Measurements from ENCODE around the gene PPIL6.

Gene PPIL6

DNA sequence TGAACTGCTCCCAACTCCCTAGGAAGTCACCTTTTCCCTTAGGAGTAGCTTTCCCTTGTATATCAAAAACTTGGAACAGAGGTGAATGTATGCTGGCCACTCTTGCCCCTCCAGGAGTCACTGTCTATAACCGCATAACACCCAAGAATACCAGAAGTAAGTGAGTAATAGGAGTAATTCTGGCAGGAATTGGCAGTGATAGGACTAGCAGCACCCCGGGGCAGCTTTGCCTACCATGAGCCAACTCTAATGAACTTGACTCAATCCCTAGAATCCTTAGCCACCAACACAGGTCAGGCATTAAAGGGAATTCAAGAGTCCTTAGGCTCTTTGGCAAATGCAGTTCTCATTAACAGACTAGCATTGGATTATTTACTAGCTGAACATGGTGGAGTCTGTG lies 29.4 kb downstream of the PPIL6 start:
- ATAC-seq = no peak
- TF ChIP-seq PPARA (CRISPR knock-in tag; IDR thresholded peaks at IDR 0.05; ENCODE audit: borderline replicate concordance) (no peak), ZNF8 (CRISPR knock-in tag; IDR thresholded peaks at IDR 0.05) (no peak), BACH2 (CRISPR knock-in tag; IDR thresholded peaks at IDR 0.05; ENCODE audit: borderline replicate concordance) (no peak), ARNTL (CRISPR knock-in tag; IDR thresholded peaks at IDR 0.05; ENCODE audit: borderline replicate concordance, low read depth) (no peak), GLIS3 (CRISPR knock-in tag; IDR thresholded peaks at IDR 0.05) (no peak), ZNF70 (CRISPR knock-in tag; IDR thresholded peaks at IDR 0.05) (no peak), ZFP3 (CRISPR knock-in tag; IDR thresholded peaks at IDR 0.05) (no peak), ZC3H10 (CRISPR knock-in tag; IDR thresholded peaks at IDR 0.05) (no peak), ZNF565 (CRISPR knock-in tag; conservative IDR thresholded peaks at IDR 0.05; ENCODE audit: low read depth) (no peak), RARB (CRISPR knock-in tag; IDR thresholded peaks at IDR 0.05) (no peak), CSDC2 (CRISPR knock-in tag; IDR thresholded peaks at IDR 0.05) (no peak), SNAI2 (CRISPR knock-in tag; IDR thresholded peaks at IDR 0.05) (no peak), TOX (CRISPR knock-in tag; IDR thresholded peaks at IDR 0.05; ENCODE audit: borderline replicate concordance) (no peak), TCF4 (CRISPR knock-in tag; IDR thresholded peaks at IDR 0.05; ENCODE audit: borderline replicate concordance) (no peak), ESRRG (CRISPR knock-in tag; IDR thresholded peaks at IDR 0.05) (no peak)
- TF ChIP-seq, protein P1, sequence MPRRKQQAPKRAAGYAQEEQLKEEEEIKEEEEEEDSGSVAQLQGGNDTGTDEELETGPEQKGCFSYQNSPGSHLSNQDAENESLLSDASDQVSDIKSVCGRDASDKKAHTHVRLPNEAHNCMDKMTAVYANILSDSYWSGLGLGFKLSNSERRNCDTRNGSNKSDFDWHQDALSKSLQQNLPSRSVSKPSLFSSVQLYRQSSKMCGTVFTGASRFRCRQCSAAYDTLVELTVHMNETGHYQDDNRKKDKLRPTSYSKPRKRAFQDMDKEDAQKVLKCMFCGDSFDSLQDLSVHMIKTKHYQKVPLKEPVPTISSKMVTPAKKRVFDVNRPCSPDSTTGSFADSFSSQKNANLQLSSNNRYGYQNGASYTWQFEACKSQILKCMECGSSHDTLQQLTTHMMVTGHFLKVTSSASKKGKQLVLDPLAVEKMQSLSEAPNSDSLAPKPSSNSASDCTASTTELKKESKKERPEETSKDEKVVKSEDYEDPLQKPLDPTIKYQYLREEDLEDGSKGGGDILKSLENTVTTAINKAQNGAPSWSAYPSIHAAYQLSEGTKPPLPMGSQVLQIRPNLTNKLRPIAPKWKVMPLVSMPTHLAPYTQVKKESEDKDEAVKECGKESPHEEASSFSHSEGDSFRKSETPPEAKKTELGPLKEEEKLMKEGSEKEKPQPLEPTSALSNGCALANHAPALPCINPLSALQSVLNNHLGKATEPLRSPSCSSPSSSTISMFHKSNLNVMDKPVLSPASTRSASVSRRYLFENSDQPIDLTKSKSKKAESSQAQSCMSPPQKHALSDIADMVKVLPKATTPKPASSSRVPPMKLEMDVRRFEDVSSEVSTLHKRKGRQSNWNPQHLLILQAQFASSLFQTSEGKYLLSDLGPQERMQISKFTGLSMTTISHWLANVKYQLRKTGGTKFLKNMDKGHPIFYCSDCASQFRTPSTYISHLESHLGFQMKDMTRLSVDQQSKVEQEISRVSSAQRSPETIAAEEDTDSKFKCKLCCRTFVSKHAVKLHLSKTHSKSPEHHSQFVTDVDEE (CRISPR knock-in tag; IDR thresholded peaks at IDR 0.05) = no peak
- TF ChIP-seq, protein P2, sequence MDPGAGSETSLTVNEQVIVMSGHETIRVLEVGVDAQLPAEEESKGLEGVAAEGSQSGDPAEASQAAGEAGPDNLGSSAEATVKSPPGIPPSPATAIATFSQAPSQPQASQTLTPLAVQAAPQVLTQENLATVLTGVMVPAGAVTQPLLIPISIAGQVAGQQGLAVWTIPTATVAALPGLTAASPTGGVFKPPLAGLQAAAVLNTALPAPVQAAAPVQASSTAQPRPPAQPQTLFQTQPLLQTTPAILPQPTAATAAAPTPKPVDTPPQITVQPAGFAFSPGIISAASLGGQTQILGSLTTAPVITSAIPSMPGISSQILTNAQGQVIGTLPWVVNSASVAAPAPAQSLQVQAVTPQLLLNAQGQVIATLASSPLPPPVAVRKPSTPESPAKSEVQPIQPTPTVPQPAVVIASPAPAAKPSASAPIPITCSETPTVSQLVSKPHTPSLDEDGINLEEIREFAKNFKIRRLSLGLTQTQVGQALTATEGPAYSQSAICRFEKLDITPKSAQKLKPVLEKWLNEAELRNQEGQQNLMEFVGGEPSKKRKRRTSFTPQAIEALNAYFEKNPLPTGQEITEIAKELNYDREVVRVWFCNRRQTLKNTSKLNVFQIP (CRISPR knock-in tag; IDR thresholded peaks at IDR 0.05; ENCODE audit: borderline replicate concordance, low read depth) = no peak
- TF ChIP-seq, protein P3, sequence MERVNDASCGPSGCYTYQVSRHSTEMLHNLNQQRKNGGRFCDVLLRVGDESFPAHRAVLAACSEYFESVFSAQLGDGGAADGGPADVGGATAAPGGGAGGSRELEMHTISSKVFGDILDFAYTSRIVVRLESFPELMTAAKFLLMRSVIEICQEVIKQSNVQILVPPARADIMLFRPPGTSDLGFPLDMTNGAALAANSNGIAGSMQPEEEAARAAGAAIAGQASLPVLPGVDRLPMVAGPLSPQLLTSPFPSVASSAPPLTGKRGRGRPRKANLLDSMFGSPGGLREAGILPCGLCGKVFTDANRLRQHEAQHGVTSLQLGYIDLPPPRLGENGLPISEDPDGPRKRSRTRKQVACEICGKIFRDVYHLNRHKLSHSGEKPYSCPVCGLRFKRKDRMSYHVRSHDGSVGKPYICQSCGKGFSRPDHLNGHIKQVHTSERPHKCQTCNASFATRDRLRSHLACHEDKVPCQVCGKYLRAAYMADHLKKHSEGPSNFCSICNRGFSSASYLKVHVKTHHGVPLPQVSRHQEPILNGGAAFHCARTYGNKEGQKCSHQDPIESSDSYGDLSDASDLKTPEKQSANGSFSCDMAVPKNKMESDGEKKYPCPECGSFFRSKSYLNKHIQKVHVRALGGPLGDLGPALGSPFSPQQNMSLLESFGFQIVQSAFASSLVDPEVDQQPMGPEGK (CRISPR knock-in tag; IDR thresholded peaks at IDR 0.05; ENCODE audit: borderline replicate concordance) = no peak
- TF ChIP-seq, protein P4, sequence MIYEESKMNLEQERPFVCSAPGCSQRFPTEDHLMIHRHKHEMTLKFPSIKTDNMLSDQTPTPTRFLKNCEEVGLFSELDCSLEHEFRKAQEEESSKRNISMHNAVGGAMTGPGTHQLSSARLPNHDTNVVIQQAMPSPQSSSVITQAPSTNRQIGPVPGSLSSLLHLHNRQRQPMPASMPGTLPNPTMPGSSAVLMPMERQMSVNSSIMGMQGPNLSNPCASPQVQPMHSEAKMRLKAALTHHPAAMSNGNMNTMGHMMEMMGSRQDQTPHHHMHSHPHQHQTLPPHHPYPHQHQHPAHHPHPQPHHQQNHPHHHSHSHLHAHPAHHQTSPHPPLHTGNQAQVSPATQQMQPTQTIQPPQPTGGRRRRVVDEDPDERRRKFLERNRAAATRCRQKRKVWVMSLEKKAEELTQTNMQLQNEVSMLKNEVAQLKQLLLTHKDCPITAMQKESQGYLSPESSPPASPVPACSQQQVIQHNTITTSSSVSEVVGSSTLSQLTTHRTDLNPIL (CRISPR knock-in tag; IDR thresholded peaks at IDR 0.05; ENCODE audit: low read depth) = no peak
- TF ChIP-seq, protein P5, sequence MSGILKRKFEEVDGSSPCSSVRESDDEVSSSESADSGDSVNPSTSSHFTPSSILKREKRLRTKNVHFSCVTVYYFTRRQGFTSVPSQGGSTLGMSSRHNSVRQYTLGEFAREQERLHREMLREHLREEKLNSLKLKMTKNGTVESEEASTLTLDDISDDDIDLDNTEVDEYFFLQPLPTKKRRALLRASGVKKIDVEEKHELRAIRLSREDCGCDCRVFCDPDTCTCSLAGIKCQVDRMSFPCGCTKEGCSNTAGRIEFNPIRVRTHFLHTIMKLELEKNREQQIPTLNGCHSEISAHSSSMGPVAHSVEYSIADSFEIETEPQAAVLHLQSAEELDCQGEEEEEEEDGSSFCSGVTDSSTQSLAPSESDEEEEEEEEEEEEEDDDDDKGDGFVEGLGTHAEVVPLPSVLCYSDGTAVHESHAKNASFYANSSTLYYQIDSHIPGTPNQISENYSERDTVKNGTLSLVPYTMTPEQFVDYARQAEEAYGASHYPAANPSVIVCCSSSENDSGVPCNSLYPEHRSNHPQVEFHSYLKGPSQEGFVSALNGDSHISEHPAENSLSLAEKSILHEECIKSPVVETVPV (CRISPR knock-in tag; IDR thresholded peaks at IDR 0.05) = no peak

DNA sequence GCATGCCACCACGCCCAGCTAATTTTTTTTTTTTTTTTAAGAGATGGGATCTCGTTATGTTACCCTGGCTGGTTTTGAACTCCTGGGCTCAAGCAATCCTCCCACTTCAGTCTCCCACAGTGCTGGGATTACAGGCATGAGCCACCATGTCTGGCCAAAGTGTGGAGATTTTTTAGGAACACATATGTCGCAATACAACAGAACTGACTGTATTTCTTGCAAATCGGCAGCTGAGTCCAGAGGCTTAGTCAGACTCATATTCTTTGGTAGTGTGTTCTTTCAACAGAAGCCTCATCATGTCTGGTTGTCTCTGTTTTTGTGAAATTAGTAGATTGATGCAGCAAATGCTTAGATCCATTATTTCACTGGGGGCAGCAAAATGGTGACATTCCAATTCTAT lies 34.2 kb downstream of the PPIL6 start:
- no peak for ATAC-seq

More for the DNA sequence above, 34.2 kb downstream of the PPIL6 start:
- TF ChIP-seq OSR1 (CRISPR knock-in tag; IDR thresholded peaks at IDR 0.05) (no peak), SNAI2 (CRISPR knock-in tag; IDR thresholded peaks at IDR 0.05) (no peak), ESRRG (CRISPR knock-in tag; IDR thresholded peaks at IDR 0.05) (no peak), BACH2 (CRISPR knock-in tag; IDR thresholded peaks at IDR 0.05; ENCODE audit: borderline replicate concordance) (no peak), ZC3H10 (CRISPR knock-in tag; IDR thresholded peaks at IDR 0.05) (no peak)
- TF ChIP-seq, protein P2 (CRISPR knock-in tag; IDR thresholded peaks at IDR 0.05; ENCODE audit: borderline replicate concordance, low read depth) = no peak
- TF ChIP-seq, protein P3 (CRISPR knock-in tag; IDR thresholded peaks at IDR 0.05; ENCODE audit: borderline replicate concordance) = no peak
